Measurements from ENCODE around the gene MAGEA12. TPM values are rescaled to one million over a fixed set of nuclear protein-coding genes. Genes with fewer than 3 reads are reported as not detected.
"Not testable (repeated sequence)": the region's sequence is repeated elsewhere in the genome, so short reads cannot be mapped to it uniquely, and the experiment has no call there.

Gene MAGEA12, protein sequence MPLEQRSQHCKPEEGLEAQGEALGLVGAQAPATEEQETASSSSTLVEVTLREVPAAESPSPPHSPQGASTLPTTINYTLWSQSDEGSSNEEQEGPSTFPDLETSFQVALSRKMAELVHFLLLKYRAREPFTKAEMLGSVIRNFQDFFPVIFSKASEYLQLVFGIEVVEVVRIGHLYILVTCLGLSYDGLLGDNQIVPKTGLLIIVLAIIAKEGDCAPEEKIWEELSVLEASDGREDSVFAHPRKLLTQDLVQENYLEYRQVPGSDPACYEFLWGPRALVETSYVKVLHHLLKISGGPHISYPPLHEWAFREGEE
- total RNA-seq = not detected in 2 replicates

- intact Hi-C loops (cut with micrococcal nuclease) = no loop called here
Observed at GRCh38 chrX:152733261-152733975, at the start of gene MAGEA12, which contains the start of gene CSAG1. Gene MAGEA12, plus strand, starts transcription at chrX:152733757. Its CDS starts 2,405 bp downstream, at chrX:152736162. Gene CSAG1, minus strand, starts transcription at chrX:152733721. Its CDS starts 1,261 bp downstream, at chrX:152732460.

- intact Hi-C loops (cut with micrococcal nuclease) = not testable (repeated sequence)
Observed at GRCh38 chrX:152697952-152698931, 35.3 kb upstream of the MAGEA12 start, which contains the start of gene MAGEA3. Gene MAGEA3, plus strand, starts transcription at chrX:152698794. Its CDS starts 2,039 bp downstream, at chrX:152700833.

- intact Hi-C loops (cut with micrococcal nuclease) = not testable (repeated sequence)
Observed at GRCh38 chrX:152700390-152700789, 33.2 kb upstream of the MAGEA12 start.

- intact Hi-C loops (cut with micrococcal nuclease) = not testable (repeated sequence)
Observed at GRCh38 chrX:152706500-152706899, 27.1 kb upstream of the MAGEA12 start.

GRCh38 chrX:152709173-152709572 lies 24.4 kb upstream of the MAGEA12 start, which contains the start of gene CSAG2:
Gene CSAG2, minus strand, starts transcription at chrX:152709273. Its CDS starts 161 bp downstream, at chrX:152709112.
- intact Hi-C loops (cut with micrococcal nuclease) = not testable (repeated sequence)

DNA sequence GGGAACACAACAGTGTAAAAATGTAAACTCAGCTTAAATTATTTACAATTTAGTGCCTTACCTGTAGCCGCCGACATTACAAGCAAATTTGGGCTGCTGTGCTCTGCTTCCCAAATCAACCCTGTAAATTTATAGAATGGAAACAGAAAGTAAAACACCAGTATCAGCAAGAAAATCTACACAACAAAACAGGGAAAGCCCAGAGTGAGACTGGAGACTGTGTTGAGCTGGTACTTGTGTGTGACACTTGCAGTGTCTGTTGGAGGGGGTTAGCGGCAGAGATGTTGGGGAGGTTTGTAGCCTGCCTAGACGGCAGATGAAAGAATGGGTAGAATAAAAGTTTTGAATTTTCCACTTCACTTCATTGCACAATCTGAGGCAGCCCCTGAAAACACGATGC lies 20.4 kb upstream of the MAGEA12 start:
- intact Hi-C loops (cut with micrococcal nuclease) = not testable (repeated sequence)

GRCh38 chrX:152713815-152714787 lies 19.5 kb upstream of the MAGEA12 start, which contains the start of gene MAGEA2B:
Gene MAGEA2B, plus strand, starts transcription at chrX:152714628. Its CDS starts 2,479 bp downstream, at chrX:152717107.
- intact Hi-C loops (cut with micrococcal nuclease) = not testable (repeated sequence)

DNA sequence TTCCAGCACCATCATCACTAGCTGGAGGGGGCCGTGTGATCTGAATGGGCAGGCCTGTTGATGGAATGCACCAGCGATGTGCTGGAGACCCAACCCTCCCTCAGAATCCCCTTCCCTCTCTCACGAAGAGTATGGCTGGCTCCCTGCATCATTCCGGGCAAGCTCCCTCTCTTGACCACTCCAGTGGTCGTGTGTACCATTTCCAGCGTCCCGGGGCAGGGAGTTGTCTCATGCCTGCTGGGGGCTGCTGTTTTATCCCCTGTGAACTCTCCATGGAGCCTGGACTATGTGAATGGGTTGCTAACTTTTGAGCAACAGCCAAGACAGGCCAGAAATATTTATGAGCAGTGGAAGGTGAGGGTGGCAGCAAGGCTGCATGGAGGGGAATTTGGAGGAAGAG lies 8.1 kb upstream of the MAGEA12 start:
- intact Hi-C loops (cut with micrococcal nuclease) = no loop called here

- intact Hi-C loops (cut with micrococcal nuclease) = not testable (repeated sequence)
Observed at GRCh38 chrX:152734143-152734858, 744 bp downstream of the MAGEA12 start.

- intact Hi-C loops (cut with micrococcal nuclease) = no loop called here
Observed at GRCh38 chrX:152735101-152735500, 1.5 kb downstream of the MAGEA12 start.

GRCh38 chrX:152735860-152736511 lies 2.4 kb downstream of the MAGEA12 start:
- intact Hi-C loops (cut with micrococcal nuclease) = no loop called here

GRCh38 chrX:152736528-152736927 lies 3.0 kb downstream of the MAGEA12 start:
- intact Hi-C loops (cut with micrococcal nuclease) = not testable (repeated sequence)

DNA sequence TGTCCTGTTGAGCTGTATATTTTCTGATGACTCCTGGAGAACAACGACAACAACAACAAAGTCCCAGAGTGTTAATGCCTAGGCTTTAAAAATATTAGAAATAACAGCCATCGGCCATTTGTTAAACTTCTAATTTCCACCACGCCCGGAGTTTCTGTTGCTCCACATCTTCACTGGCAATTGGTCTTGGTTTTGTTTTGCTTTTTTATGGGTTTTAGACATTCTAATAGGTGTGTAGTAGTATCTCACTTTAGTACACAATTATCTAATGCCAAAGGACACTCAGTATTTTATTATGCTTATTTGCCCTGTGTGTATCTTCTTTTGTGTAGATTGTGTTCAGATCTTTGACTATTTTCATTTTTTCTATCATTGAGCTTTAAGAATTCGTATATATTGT lies 5.0 kb downstream of the MAGEA12 start:
- intact Hi-C loops (cut with micrococcal nuclease) = no loop called here

DNA sequence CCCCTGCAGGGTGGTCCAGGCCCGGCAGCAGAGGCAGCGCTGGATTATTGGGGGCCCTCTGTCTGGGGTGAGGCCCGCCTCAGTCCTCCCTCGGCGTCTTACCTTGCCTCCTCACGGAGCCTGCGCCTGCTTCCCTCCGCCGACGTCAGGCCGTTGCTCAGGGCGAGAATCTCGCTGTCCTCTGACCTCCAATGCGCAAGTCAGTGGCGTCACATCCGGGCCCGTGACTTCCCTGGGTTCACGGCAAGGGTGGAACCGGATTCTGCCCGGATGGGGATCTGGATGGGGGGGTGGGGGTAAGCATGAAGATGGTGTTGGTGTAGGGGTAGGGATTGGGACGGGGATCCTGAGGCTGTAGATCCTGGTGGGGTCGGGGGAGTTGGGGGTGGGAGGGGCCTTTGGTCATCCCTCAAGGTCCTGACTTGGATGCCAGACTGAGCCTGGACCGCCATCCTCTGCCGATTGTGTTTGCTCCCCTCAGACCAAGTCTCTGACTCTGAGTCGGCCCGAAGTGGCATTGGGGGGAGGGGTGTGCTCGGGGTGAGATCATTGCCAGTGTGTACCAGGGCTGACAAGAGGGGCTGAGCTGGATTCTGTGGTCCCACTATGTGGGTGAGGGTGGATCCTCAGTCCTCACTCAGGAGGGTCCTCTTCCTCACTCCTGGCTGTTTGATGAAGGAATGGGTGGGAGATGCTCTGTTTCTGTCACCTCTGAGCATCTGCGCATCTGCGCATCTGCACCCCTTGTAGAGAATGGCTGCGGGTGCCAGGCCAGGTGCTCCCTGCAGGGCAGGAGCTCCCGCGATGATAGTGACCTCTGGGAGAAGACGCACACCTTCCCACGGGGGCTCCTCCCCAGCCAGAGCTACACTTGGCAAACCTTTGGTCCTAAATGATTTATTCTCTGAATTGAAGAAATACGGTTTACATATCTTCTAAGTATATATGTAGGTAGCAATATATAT lies 20.4 kb downstream of the MAGEA12 start, which contains the start of gene MAGEA2:
Gene MAGEA2, minus strand, starts transcription at position 157 of the 965 bp plus-strand sequence. CDS start 2,479 bp downstream, outside the sequence.
- intact Hi-C loops (cut with micrococcal nuclease) = not testable (repeated sequence)

GRCh38 chrX:152754871-152755270 lies 21.3 kb downstream of the MAGEA12 start:
- intact Hi-C loops (cut with micrococcal nuclease) = not testable (repeated sequence)

DNA sequence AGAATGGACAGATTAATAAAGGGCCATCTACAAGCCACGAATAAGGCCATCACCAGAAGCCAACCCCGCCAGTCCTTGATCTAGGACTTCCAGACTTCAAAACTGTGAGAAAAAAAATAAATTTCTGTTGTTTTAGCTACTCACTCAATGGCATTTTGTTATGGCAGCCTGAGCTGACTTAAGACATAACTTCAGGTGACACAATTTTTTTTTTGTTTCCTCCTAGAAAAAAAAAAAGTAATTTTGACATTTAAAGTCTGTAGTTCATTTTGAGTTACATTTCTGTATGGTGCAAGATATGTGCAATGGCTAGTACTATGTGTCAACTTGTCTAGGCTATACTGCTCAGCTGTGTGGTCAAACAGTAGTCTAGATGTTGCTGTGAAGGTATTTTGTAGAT lies 25.4 kb downstream of the MAGEA12 start, which contains the start of gene CSAG3:
Gene CSAG3, plus strand, starts transcription at position 301 of the 400 bp plus-strand sequence.
- intact Hi-C loops (cut with micrococcal nuclease) = not testable (repeated sequence)

GRCh38 chrX:152759544-152759943 lies 26.0 kb downstream of the MAGEA12 start:
- intact Hi-C loops (cut with micrococcal nuclease) = not testable (repeated sequence)

Data from T-helper 1 cell treated with Interleukin-12 subunit alpha and Interleukin-12 subunit beta and Interleukin-4 antibody, amounts not matched to agents 30 ng/mL and 1 ng/mL, for 36 hours (primary cell).